Hepatocyte (in vitro differentiated cells): ENCODE results near the gene TXN.

ENCODE experiments used
- CTCF ChIP-seq: fragments of 200-600 bp; sonication (generic); IDR thresholded peaks from 2 replicates; pipeline ENCODE4 v1.5.1; 2016; ENCODE audit warnings: antibody characterized with exemption, mild to moderate bottlenecking; ENCODE audit not compliant: poor library complexity
- EZH2phosphoT487 ChIP-seq: fragments of 200-600 bp; sonication (generic); IDR thresholded peaks from one replicate; pipeline ENCODE4 v1.6.1; 2018; ENCODE audit warnings: antibody characterized with exemption, mild to moderate bottlenecking, low read depth, moderate library complexity; ENCODE audit not compliant: unreplicated experiment, severe bottlenecking

GRCh38 chr9:110228321-110228720 lies 28.0 kb downstream of the TXN start:
- TF ChIP-seq EZH2phosphoT487 (no peak), CTCF (no peak)
